Ovary (tissue), 9 donors: ENCODE results near the gene WDR37. TPM values are rescaled to one million over a fixed set of nuclear protein-coding genes. Genes with fewer than 3 reads are reported as not detected.

Experiments used
- DNase-seq, 5 donors: peaks; one replicate each; pipeline ENCODE4 v3.0.0-alpha.2; 2019 to 2020
- H3K27ac ChIP-seq, 2 donors: fragments of 200-600 bp; one replicate each; pipeline versions ENCODE4 v1.5.1 to v1.8.0; 2019 to 2022
- H3K27me3 ChIP-seq: fragments of 200-600 bp; one replicate; pipeline ENCODE4 v1.8.0; 2022
- H3K36me3 ChIP-seq: fragments of 200-600 bp; sonication (generic); one replicate; pipeline ENCODE4 v1.5.1; 2019
- H3K4me1 ChIP-seq: one replicate; pipeline ENCODE4 v1.8.1; 2013; ENCODE audit warnings: mild to moderate bottlenecking, moderate library complexity; ENCODE audit not compliant: insufficient read depth
- H3K4me3 ChIP-seq: fragments of 200-600 bp; sonication (generic); one replicate; pipeline ENCODE4 v1.5.1; 2017
- H3K9me3 ChIP-seq, 2 donors: fragments of 200-600 bp in 1 of 2; sonication (generic) in 1 of 2; one replicate each; pipeline versions ENCODE4 v1.5.1 to v1.8.1; 2013 to 2019; ENCODE audit warnings: mild to moderate bottlenecking in 1 of 2, moderate library complexity in 1 of 2
- CTCF ChIP-seq, 3 donors: fragments of 450-650 bp in 2 of 3; fragments of 200-600 bp in 1 of 3; IDR thresholded peaks; one replicate each; pipeline versions ENCODE4 v1.5.1 to v1.8.0; 2016 to 2022; ENCODE audit warnings: antibody characterized with exemption in 3 of 3, mild to moderate bottlenecking in 1 of 3
- EP300 ChIP-seq: sonication (generic); formaldehyde crosslinking; IDR thresholded peaks from one replicate; pipeline ENCODE4 v1.6.1; 2017; ENCODE audit warnings: antibody characterized with exemption
- POLR2A ChIP-seq: fragments of 450-650 bp; IDR thresholded peaks from one replicate; pipeline ENCODE4 v1.6.1; 2017; ENCODE audit warnings: antibody characterized with exemption, mild to moderate bottlenecking, moderate library complexity
- WGBS, 3 donors: extraction: QIAGEN DNeasy Blood & Tissue Kit in 1 of 3; methylation state at CpG; one replicate each; pipeline versions ENCODE4 v1.1.5 to v1.1.7; 2013 to 2017; 5-methylcytosine and 5-hydroxymethylcytosine counted together
- intact Hi-C, 4 donors: fragments of 100-400 bp; cut with DNase I; formaldehyde crosslinking; loops; one replicate each; pipeline versions ENCODE4 v1.11.0 to v1.15.1; 2022 to 2023
- polyA plus RNA-seq, 2 donors: library from polyadenylated mRNA; stranded (reverse); fragments of 200-250 nt in 1 of 2; fragments of 350-450 nt in 1 of 2; fragmentation: Illumina TruSeq in 1 of 2; extraction: RNeasy Lipid Tissue Mini Kit (QIAGEN cat#74804) in 1 of 2; gene quantifications; one replicate each; pipeline ENCODE4 v1.2.3, GENCODE V29; 2013 to 2014
- total RNA-seq, 7 donors: library from RNA; depleted of rRNA in 2 of 7; stranded (reverse); fragments of >200 nt in 2 of 7; fragmentation: NEBNext Ultra II Directional in 3 of 7; extraction: Animal tissue kit (Norgen Biotek cat#: 25700) in 3 of 7; gene quantifications; one replicate each; pipeline versions ENCODE4 v1.1.0 to v1.2.4, GENCODE V29; 2016 to 2023
- donor health status: DM: no; HTN: no; CAD: no; lungs with moderate emphysema.
- donor health status: DM: no; HTN: no; CAD: no.
- donor health status: Bipolar disorder and iron deficiency.
- donor health status: DM: yes; HTN: yes; CAD: no.
- donor health status: DM: no; HTN: no; CAD: no.
- donor health status: DM: yes; HTN: yes; CAD: no.

Gene WDR37
- total and polyA plus RNA-seq, 9 donors: 6.6 to 20.0 (median 14.8) TPM

- no peak overlapping the region for H3K4me3 ChIP-seq
- DNase-seq: no peak
- intact Hi-C loops: no loop called here
- H3K36me3 ChIP-seq: no peaks in the 10 kb centered on the region
- whole genome bisulfite sequencing, 3 donors: 86 to 94% (median 94%) methylated on average over 10 of the region's 10 CpGs
- no peaks in the 10 kb centered on the region for H3K27me3 ChIP-seq
- no peaks in the 10 kb centered on the region for H3K9me3 ChIP-seq
- no peak for TF ChIP-seq POLR2A
- TF ChIP-seq EP300: no peak
- H3K4me1 ChIP-seq: peaks cover 2% of the 10 kb centered on the region
- no peak overlapping the region for H3K27ac ChIP-seq
Measured at GRCh38 chr10:1068380-1069361, 12.5 kb downstream of the WDR37 start.

GRCh38 chr10:1070919-1071318 is 14.7 kb downstream of the WDR37 start:
- Histone ChIP-seq H3K4me3 (no peak overlapping the region), H3K36me3 (no peaks in the 10 kb centered on the region), H3K9me3 (no peaks in the 10 kb centered on the region), H3K27me3 (no peaks in the 10 kb centered on the region), H3K4me1 (peaks cover 2% of the 10 kb centered on the region), H3K27ac (no peak overlapping the region)
- WGBS, 3 donors: 70 to 73% (median 73%) methylated on average over 7 of the region's 7 CpGs
- DNase-seq: no peak
- intact Hi-C loops: no loop called here
- TF ChIP-seq CTCF (IDR thresholded peaks at IDR 0.05): no peak
- TF ChIP-seq EP300: no peak
- TF ChIP-seq POLR2A: no peak

GRCh38 chr10:1074052-1074747 is 18.0 kb downstream of the WDR37 start:
- WGBS, 3 donors: 88 to 92% (median 91%) methylated on average over 24 of the region's 24 CpGs
- no peak for DNase-seq
- H3K36me3 ChIP-seq: no peaks in the 10 kb centered on the region
- H3K27me3 ChIP-seq: no peaks in the 10 kb centered on the region
- TF ChIP-seq CTCF (IDR thresholded peaks at IDR 0.05): no peak
- no peak for TF ChIP-seq POLR2A
- no peak for TF ChIP-seq EP300
- H3K9me3 ChIP-seq: no peaks in the 10 kb centered on the region
- no peak overlapping the region for H3K4me3 ChIP-seq
- intact Hi-C loops: no loop called here
- peaks cover 2% of the 10 kb centered on the region for H3K4me1 ChIP-seq
- no peak overlapping the region for H3K27ac ChIP-seq

- intact Hi-C loops: no loop called here
- 86 to 90% (median 90%) methylated on average over 18 of the region's 18 CpGs for WGBS, 3 donors
- DNase-seq: no peak
- H3K4me3 ChIP-seq: no peak overlapping the region
- TF ChIP-seq EP300: no peak
- no peak for TF ChIP-seq CTCF (IDR thresholded peaks at IDR 0.05)
- TF ChIP-seq POLR2A: no peak
- no peaks in the 10 kb centered on the region for H3K9me3 ChIP-seq
- H3K36me3 ChIP-seq: no peaks in the 10 kb centered on the region
- H3K27ac ChIP-seq: no peak overlapping the region
- no peaks in the 10 kb centered on the region for H3K27me3 ChIP-seq
- peaks cover 2% of the 10 kb centered on the region for H3K4me1 ChIP-seq
Measured at GRCh38 chr10:1074748-1075308, 18.6 kb downstream of the WDR37 start.
